EH (cell line): Measurements from ENCODE around the gene NTPCR.
"Not testable (repeated sequence)": the region's sequence is repeated elsewhere in the genome, so short reads cannot be mapped to it uniquely, and the experiment has no call there.

Experiments
- DNase-seq: peaks from one replicate; pipeline ENCODE4 v3.0.0-alpha.2; 2015; ENCODE audit warnings: low read depth

Gene NTPCR

DNA sequence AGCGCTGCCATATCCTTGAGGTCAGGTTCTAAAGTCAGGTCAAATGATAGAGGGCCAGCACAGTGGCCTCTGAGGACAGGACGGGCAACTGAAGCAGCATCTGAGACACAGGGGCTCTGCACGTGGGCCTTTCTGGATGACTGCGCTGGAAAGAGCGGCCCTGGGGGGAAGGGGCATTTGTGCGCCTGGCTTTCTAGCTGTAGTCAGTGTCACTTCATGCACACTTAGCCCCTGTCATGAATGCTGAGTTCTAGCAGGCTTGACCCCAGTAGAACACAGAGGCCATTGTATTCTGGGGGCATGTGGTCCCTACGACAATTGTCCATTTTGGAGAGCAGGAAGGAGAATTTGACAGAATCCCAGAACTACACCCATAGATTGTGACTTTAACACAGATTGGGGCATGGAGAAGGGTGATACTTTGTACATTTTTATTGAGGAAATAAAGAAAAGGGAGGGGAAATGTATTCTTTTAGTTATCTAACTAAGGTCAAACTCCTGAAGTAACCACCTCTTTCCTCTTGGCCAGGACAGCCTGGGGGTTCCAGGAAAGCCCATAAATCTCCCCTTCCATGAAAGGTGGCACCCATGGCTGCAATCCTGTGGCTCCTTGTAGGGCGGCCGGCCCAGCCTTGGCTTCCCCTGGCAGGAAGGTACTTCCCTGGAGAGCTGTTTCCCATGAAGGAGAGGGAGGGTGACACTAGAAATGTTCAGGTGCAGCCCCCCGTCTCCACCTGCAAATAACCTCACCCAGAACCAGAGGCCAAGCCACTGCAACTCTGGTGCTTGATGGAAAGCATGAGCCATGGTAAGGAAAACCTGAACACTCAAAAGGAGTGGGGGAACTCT lies 34.4 kb downstream of the NTPCR start:
- no peak for DNase-seq

DNA sequence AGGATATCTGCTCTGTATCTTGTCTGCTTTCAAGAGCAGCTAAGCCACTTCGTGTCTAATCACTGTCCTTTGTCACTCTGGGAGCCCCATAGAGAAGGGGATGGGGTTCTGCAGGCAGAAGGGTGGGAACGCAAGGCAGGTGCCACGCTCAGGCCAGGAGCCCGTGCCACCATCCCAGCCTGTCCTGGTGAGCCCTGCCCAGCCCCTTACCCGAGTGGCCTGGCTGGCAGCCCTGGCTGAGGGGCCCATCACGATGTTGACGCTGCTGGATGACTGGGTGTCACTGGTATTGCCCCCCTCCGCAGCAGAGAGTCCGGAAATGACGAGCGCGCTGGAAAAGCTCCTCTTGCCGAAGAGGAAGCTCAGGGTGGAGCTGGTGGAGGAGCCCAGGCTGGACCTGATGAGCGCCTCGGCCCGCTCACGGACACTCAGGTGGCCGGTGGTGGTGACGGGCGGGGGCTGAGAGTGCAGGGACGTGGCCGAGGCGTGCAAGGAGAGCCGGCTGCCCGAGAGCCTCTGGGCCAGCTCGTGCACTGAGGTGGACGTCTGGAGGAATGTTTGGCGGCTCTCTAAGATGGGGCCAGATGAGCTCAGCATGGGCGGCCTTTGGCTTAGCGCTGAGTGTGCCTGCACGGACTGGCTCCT lies 35.6 kb downstream of the NTPCR start:
- DNase-seq, result no peak

DNA sequence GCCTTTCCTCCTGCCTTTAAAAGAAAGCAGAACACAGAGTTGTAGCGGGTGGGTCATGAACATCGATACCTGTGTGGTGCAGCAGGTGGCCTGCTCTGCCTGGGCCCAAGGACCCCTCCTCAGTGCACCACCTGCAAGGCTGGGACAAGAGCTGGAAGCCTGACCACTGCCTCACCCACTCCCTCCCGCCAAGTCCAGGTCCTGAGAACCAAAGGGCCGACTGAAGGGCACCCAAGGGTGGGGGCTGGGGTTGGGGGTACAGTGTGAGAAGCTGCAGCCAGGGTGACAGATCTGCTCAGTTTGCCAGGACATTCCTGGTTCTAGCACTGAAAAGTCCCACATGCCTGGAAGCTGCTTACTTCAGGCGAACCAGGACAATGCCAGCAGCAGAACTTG lies 36.1 kb downstream of the NTPCR start:
- no peak for DNase-seq

DNA sequence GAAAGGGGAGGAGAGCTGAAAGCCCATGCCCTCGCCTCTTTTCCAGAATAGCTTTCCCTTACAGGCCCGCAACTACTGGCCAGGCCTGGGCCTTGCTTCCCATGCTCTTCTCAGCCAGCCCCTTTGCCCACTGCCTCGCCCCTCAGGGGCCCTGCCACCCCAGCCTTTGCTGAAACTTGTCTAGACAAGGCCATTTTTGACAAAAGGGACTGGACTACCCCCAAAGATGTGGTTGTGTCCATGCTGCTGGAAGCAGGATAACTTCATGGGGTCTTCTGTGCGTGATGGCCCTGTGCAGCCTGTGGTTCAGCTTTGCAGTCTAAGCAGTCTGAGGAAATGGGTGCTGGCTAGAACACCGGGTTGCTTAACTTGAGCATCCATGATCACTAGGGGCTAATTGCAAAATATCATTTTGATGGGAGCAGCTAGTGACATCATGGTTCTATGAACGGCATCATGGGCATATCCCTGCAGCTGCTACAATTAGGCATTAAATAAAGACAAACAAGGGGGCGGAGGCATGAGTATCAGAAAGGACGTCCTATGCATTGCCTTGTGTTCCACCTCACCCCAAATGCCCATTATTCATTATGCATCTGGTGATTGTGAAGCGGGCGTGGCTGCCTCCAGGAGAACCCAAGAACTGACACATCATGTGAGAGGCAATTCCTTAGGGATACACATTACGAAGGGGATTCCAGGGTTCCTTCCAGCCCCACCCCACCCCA lies 36.8 kb downstream of the NTPCR start:
- DNase-seq, result no peak

DNA sequence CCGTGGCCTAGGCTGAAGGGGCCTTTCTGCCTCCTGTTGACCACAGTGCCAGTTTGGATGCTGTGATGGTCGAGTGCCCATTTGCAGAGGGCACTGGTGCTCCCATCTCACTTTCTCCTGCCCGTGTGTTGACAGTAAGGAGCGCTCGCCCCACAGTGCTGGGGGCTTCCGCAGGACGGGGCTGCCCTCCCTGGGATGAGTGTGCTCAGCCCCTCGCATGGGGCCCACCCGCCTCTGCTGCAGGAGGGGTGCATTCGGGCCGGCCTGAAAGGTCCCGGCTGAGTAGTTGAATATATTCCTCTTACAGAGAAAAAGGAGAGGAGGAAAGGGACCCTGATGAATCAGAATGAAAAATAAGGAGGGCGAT lies 37.3 kb downstream of the NTPCR start:
- DNase-seq, result no peak

DNA sequence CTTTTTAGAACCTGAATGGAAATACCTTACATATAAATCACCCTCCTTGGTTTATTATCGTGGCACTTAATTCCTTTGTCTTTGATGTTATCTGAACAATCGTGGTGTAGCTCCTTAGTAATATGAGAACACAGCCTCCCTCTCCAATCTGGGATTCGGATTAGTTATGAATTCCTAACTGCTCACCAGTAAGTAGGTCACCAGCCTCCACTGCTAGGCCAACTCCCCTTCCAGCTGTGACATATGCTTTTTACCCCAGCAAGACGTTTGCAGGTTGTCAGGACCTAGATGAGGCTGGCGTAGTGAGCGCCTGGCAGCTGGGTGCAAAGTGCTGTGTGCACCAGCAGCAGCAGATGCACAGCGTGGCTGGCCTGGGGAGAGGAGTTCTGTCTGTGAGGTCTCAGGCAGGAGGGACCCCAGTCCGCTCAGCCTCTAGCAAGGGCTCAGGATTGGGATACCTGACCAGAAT lies 38.2 kb downstream of the NTPCR start:
- peak; percentile 67 for DNase-seq

DNA sequence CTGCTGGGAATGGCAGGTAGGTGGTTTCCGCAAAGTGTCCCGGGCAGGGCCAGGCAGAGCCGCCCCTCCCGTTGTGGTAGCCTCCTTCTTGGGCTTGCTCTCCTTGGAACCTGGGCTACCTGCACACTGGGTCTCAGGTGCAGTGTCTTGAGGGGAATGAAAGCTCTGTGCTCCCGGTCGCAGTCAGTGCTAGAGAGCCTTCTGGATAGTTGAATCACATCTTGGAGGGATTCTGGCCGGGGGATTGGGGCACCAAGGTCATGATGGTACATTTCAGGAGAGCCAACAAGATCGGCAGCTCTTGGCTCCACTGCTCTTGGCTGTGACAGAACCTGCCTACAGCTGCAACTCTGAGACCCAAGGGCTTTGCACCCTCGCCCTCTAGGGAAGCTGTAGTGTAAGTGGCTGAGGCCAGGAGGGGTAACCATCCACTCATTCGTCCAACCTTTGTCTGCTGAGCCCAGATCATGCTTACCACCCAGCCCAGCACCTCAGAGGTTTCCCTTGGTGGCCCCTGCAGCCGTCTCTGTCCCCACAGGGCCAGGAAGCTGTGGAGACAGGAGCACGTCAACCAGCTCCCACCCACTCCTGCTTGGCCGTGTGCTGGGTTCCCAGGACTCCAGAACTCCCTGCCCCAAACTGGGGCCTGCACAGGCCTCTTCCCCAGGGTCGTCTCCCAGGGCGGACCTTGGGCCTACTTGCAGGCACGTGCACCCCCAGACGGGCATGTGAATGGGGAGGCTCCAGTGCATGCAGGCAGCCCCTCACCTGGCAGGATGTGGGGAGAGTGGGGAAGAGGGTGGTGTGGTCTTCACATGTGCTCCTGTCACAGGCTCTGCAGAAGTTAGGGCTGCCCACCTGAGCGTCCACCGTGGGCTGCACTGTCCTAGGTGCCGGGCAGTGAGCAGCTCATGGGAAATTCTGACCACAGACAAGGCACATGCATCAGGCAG lies 40.0 kb downstream of the NTPCR start:
- DNase-seq, result no peak

DNA sequence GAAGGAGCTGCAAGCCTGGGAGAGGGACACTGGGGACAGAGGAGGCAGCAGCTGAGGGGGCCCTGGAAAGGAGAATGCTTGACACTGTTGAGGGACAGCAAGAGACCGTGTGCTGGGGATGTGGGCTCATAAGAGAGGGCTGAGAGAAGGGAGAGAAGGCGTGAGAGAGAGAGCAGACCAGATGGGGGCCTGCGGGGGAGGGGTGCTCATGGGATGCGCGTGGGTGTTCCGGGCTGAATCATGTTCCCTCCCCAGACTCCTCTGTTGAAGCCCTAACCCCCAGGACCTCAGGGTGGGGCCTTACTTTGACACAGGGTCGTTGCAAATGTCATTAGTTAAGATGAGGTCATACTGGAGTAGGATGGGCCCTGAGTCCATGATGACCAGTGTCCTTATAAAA lies 40.8 kb downstream of the NTPCR start:
- DNase-seq, result no peak

DNA sequence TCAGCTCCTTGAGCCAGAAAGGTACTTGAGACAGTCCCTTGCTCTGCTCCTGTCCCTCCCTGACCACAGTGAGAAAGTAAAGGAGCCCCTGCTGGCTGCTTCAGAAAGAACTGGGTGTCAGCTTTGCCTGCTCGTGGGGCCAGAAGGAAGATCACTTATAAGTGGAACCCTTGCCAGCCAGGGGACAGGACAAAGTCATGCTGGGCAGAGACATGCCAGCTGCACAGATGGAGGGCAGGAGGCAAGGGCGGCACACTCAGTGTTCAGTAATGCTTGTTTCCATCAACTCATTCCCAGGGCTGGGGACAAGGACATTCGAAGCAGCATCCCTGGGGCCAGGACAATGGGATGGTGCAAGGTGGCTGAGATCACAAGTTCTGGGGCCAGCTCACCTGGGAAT lies 41.8 kb downstream of the NTPCR start:
- DNase-seq, result no peak

DNA sequence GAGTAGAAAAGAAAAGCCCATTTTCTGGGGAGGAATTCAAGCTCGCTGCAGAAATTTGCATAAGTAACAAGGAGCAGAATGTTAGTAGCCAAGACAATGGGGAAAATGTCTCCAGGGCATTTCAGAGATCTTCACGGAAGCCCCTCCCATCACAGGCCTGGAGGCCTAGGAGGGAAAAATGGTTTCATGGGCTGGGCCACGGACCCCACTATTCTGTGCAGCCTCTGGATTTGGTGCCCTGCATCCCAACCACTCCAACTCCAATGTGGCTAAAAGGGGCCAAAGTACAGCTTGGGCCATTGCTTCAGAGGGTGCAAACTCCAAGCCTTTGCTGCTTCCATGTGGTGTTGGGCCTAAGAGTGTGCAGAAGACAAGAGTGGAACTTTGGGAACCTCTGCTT lies 43.1 kb downstream of the NTPCR start:
- no peak for DNase-seq

DNA sequence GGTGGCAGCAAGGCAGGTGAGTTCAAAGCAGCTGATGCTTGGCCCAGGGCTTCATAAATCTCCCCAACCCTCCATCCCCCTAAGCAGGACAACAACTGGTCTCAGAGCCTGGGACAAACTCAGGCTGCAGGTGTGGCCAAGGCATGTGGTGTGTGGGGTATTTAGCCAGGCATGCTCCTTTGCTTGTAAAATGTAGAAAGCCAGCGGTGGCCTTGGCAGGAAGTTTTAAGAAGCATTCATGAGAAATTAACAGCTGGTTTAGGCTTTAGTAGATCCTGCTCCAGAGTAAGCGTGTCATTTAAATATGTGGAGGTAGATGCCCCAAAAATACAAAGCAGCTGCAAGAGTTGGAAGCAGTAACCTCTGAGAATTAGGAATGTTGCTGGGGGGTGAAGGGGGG lies 44.8 kb downstream of the NTPCR start:
- no peak for DNase-seq

DNA sequence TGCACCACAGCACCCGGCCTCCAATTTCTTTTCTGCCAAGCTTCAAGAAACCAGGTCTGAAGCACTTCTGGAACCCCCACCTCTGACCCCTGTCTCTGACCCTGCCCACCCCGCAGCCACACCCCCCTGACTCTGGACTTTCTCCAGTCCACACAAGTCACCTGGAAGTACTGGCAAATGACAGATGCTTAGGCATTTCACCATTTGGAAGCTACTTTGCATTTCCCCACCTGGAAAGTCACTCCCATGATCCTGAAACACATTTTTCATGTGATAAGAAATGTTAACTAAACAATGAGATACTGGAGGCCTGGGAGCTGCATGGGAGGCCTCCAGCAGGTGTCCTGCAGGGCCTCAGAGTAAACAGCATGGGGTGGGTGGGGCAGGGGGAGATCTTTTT lies 45.7 kb downstream of the NTPCR start:
- DNase-seq, result no peak

DNA sequence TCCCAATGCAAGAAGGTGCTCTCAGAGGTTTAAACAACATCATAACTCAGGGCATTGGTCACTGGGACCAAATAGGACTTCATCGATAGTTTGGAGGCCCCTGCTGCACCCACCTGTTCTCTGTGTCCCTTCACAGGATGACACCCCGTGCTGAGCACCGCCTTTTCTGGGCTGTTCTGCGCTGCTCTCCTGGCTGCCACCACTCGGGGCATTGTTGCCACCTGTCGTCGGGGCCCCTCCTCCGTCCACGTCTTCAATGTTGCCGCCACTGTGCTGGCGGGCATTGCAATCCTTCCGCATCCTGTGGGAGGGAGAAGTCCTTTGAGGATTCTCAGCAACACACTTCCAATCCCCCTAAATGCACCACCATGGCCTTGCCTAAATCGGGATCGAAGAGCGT lies 47.7 kb downstream of the NTPCR start:
- DNase-seq, result no peak

DNA sequence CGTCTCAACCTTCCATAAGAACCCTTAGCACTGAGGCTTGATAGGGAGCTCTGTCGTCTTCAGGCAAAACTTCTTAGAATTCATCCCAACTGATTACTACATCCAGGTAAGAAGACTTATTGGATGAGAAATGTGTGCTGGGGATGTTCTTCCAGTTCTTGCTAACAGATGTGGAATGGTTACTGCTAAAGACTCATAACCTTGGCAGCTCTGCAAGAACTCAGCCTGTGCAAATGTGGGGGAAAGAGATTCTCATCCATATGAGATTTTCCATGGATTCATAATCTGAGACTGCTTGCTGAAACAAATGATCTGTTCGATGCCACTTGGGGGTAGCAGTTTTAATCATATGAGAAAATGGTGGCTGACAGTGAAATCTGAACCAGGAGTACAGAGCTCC lies 48.2 kb downstream of the NTPCR start:
- DNase-seq, result no peak

DNA sequence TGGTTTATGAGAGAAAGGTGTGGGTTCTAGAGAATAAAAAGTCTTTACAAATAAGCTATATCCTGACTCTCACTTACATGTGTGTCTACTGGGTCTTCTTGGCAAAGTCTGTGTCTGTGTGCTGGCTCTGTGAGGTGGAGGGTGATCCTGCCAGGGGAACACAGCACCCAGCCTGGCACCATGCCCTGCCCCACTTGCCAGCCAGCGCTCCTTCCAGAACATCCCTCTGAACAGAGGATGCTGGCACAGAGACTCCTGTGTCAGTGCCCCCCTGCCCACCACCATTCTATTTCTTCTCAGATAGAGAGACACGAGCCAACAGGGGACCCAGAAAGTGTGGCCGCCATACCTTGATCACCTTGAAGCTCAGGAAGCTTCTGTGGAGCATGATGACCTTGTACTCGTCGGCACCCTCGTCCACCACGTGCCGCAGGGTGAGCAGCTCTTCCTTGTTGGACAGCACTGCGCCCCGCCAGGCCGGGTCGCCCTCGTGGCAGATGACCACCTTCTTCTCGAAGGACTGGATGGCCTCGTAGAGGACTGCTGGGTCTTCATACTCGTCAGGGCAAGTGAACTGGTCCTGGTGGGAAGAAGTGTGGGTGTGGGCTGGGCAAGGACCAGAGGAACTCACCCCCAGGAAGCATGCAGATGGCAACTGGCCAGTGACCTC lies 49.7 kb downstream of the NTPCR start:
- no peak for DNase-seq

DNA sequence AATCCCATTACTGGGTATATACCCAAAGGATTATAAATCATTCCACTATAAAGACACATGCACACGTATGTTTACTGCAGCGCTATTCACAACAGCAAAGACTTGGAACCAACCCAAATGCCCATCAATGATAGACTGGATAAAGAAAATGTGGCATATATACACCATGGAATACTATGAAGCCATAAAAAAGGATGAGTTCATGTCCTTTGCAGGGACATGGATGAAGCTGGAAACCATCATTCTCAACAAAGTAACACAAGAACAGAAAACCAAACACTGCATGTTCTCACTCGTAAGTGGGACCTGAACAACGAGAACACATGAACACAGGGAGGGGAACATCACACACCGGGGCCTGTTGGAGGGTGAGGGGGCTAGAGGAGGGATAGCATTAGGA lies 53.2 kb downstream of the NTPCR start:
- not testable (repeated sequence) for DNase-seq

DNA sequence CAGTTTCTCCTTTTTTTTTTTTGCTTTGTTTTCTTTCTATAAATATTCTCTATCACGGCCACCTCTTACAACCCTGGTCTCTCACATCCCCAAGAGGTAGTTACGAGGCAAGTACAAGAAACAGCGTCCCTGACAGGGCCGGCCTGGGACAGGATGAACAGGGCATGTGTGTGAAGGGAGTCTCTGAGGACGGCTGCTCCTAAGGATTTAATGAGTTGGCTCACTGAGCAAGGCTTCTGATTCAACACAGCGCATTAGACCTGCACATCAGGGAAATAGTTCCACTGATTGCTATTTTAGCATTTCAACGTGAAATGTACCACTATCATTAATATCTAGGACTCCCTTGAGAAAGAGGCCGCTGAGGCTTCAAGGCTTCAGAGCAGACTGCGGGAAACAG lies 54.0 kb downstream of the NTPCR start:
- DNase-seq, result no peak

DNA sequence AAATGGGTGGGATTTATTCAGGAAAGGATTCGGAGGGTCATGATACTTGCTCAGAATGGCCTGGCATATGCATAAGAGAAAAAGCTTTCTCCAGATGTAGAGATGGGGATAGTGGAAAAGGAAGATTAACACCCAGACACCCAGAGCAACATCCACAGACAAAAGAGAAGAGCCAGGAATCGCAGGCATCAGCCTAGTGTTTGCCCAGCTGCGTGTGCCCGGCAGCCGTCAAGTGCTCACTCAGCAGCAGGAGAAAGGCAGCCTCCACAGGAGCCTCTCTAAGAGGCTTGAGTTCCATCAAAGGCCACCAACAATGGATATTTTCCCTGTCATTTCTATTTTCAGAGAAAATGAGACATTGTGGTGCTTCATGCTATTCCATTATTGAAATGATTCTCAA lies 54.7 kb downstream of the NTPCR start:
- DNase-seq, result no peak

DNA sequence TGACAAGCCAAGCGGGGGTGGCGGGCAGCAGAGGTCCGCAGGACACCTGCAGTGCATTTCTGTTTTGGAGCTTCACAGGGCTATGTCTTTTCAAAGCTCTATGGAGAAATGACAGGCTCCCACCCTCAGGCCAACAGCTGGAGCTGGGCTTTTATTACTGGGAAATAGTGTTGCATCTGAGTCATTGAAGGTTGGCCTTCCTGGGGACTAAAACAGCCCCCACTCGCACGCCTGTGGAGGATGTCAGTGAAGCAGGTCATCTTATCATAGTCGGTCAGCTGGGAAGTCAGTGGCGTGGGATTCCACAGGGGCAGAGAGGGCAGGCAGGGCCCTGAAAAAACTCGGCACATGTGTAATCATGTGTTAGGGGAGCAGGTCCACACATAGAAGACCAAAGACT lies 55.3 kb downstream of the NTPCR start:
- DNase-seq, result peak; percentile 79

DNA sequence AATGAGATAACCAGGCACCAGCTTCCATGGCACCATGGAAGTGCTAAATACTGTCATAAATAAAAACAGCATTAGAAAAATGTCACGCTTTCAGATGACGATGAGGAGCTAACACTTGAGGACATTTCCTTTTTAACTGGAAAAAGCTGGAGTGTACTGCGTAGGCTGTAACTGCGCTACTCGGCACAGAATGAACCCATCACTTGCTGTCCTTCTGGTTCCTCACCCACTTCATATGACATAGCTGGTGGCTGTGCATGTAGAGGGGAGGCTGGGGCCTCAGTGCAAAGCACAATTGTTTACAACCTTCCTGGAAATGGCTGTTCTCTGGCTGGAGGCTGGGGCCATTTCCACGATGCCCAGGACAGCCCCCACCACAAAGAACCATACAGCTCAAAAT lies 55.7 kb downstream of the NTPCR start:
- DNase-seq, result no peak

DNA sequence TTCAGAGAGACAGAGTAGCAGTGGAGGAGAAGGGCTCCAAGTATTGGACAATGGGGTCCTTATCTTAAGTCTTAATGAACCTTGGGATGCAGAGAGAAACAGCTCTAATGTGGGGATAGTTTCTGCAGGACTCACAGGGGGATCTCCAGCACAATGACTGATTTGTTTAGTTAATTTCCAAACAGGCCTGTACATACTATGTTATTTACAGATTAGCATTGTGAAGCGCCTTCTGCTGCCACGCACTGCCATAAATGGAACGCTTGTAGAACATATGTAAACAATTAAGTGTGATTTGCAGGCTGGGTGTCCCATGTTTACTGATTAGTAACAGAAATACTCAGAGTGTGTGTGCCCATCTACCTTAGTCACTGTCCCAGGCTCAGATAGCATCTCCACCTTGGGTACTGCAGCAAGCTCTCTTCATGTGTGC lies 56.1 kb downstream of the NTPCR start:
- no peak for DNase-seq
